Measurements from ENCODE around the gene ACTR3C.
"Not testable (repeated sequence)": the region's sequence is repeated elsewhere in the genome, so short reads cannot be mapped to it uniquely, and the experiment has no call there.

DNA sequence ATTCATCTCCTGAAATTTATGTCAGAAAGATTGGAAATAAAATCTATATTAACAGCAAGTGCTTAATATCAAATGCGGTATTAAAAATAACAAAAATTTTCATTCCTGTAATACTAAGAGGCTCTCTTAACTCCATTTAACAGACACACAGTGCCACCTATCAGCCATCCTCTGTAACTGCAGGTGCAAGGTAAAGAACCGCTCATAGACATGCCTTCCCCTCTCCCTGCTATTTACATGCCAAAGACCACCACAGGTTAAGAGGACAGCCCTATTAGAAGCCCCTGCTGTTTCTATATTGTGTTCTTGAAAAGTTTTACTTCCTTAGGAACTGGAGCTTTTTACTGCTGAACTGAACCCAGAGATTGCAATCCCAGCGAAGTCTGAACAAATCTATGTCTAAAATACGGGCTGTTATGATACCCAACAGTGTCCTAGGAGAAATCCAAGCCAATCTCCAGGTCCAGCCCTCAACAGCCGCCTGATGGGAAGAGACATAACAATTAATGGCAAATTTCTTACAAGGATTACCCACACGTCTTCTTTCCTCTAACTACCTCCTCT, 47.1 kb downstream of the ACTR3C start:
- peak; percentile 79 for TF ChIP-seq CTCF (IDR thresholded peaks at IDR 0.05)
- not testable (repeated sequence) for TF ChIP-seq EZH2 (IDR thresholded peaks at IDR 0.05)
